Measurements from ENCODE around the gene SEZ6. TPM values are rescaled to one million over a fixed set of nuclear protein-coding genes. Genes with fewer than 3 reads are reported as not detected.

Gene SEZ6
- total RNA-seq, 1 experiment from 2014 or later = not detected

- Histone ChIP-seq H3K27me3 (no peaks in the 10 kb centered on the region), H3K4me3 (no peak overlapping the region), H3K36me3 (no peaks in the 10 kb centered on the region), H3K9me3 (peaks cover 4% of the 10 kb centered on the region)
- peak; percentile 98 for DNase-seq
Measured at GRCh38 chr17:29039764-29040598, 34.1 kb upstream of the SEZ6 start.

- Histone ChIP-seq H3K27me3 (no peaks in the 10 kb centered on the region), H3K9me3 (peaks cover 13% of the 10 kb centered on the region), H3K36me3 (no peaks in the 10 kb centered on the region), H3K4me3 (no peak overlapping the region)
- DNase-seq = no peak
Measured at GRCh38 chr17:29038085-29038795, 32.4 kb upstream of the SEZ6 start.

DNA sequence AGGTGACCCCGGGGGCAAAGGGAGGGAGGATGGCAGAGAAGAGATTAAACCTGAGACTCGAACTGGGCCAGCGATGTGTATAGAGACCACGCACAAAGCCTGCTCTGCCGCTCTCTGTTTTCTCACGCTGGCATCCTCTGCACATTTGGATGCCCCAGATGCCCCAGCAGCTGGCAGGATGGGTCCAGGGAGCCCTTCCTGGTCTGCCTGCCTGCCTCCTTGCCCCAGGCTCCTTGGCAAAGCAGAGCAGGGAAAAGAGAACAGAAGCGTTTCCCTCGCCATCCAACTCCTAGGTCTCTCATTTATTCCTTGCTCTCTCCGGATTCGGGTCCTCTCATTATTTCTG, 31.9 kb upstream of the SEZ6 start:
- H3K4me3 ChIP-seq = no peak overlapping the region
- peaks cover 13% of the 10 kb centered on the region for H3K9me3 ChIP-seq
- no peaks in the 10 kb centered on the region for H3K27me3 ChIP-seq
- no peak for DNase-seq
- H3K36me3 ChIP-seq = no peaks in the 10 kb centered on the region

DNA sequence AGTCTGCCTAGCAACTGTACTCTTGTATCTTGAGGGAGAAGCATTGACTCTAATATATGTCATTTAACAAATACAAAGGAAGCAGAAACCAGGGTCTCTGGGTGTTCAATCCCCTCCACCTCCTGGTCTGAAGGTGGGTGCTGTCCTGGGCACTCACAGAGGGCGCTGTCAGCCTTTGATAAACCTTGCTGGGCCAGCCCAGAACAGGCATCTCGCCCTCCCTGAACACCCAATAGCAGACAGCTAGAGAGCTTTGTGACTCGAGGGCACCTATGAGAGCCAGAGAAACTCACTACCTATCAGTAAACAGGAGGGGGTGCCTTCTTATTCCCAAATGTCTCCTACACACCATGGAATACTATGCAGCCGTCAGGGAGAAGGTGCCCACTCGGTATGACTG, 30.8 kb upstream of the SEZ6 start:
- H3K9me3 ChIP-seq = peaks cover 13% of the 10 kb centered on the region
- no peaks in the 10 kb centered on the region for H3K36me3 ChIP-seq
- no peak for DNase-seq
- H3K27me3 ChIP-seq = no peaks in the 10 kb centered on the region
- H3K4me3 ChIP-seq = no peak overlapping the region

GRCh38 chr17:29034510-29034909, 28.7 kb upstream of the SEZ6 start:
- DNase-seq = no peak
- Histone ChIP-seq H3K9me3 (peaks cover 13% of the 10 kb centered on the region), H3K4me3 (no peak overlapping the region), H3K36me3 (no peaks in the 10 kb centered on the region), H3K27me3 (no peaks in the 10 kb centered on the region)

DNA sequence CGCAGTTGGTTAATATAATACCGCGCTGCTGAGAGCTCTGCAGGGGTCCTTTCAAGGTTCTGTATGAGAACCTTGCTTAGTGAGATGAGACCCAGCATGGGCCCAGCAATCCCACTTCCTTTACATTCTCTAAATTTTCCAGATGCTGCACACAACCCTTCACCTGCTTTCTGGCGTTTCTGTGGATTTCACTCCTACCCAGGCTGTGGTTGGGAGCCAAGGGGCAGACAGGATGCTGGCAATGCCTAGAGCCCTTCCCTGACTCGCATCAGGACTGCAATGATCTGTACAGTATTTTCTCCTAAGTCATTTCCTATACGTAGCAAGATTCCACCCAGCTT, 27.0 kb upstream of the SEZ6 start:
- Histone ChIP-seq H3K27me3 (no peaks in the 10 kb centered on the region; the same call in 1 of the 2 replicates), H3K36me3 (no peaks in the 10 kb centered on the region), H3K9me3 (peaks cover 13% of the 10 kb centered on the region), H3K4me3 (no peak overlapping the region)
- DNase-seq = peak; percentile 59

- H3K4me3 ChIP-seq = no peak overlapping the region
- peaks cover 13% of the 10 kb centered on the region for H3K9me3 ChIP-seq
- no peak for DNase-seq
- H3K36me3 ChIP-seq = no peaks in the 10 kb centered on the region
- no peaks in the 10 kb centered on the region; the same call in 1 of the 2 replicates for H3K27me3 ChIP-seq
Measured at GRCh38 chr17:29032013-29032856, 26.4 kb upstream of the SEZ6 start.

- H3K27me3 ChIP-seq = peaks cover 3% of the 10 kb centered on the region; the same call in 1 of the 2 replicates
Measured at GRCh38 chr17:29031488-29031887, 25.7 kb upstream of the SEZ6 start.

DNA sequence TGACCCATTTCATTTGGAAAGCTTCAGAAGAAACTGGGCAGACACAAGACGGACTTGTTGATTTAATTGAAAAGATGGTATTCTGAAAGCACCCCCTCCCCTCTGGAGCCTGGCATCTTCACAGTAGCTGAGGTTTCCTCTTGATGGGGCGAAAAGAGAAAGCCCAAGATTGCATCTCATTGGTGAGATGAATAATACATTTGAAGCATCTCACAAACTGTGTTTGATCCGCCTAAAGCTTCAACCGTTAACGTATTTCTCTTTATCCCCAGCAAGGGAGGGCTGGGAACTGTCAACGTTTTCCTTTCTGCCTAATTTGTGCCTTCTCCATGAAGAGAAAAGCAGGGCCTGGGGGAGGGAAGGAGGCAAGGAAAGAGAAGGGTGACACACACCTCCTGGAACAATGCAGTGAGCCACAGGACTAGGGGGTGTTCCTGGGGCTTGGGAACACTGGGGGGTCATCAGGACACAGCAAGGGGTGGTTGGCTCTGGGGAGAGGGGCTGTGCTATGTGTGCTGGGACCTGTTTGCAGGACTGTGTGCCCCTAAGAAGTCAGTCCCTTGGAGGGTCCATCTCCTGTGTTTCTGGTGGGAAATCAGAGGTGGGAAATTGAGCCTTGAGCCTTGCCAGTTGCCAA, 18.6 kb upstream of the SEZ6 start:
- no peak for DNase-seq
- peaks cover 3% of the 10 kb centered on the region; the same call in 1 of the 2 replicates for H3K27me3 ChIP-seq
- no peaks in the 10 kb centered on the region for H3K36me3 ChIP-seq

More at GRCh38 chr17:29031488-29031887, 25.7 kb upstream of the SEZ6 start:
- H3K36me3 ChIP-seq = no peaks in the 10 kb centered on the region
- no peak for DNase-seq
- peaks cover 13% of the 10 kb centered on the region for H3K9me3 ChIP-seq
- no peak overlapping the region for H3K4me3 ChIP-seq

GRCh38 chr17:29022074-29022473, 16.2 kb upstream of the SEZ6 start:
- DNase-seq = no peak
- H3K9me3 ChIP-seq = no peaks in the 10 kb centered on the region
- H3K27me3 ChIP-seq = peaks cover 6% of the 10 kb centered on the region; the same call in 1 of the 2 replicates
- H3K4me3 ChIP-seq = no peak overlapping the region
- no peaks in the 10 kb centered on the region for H3K36me3 ChIP-seq

More for the DNA sequence above, 18.6 kb upstream of the SEZ6 start:
- Histone ChIP-seq H3K4me3 (no peak overlapping the region), H3K9me3 (no peaks in the 10 kb centered on the region)

GRCh38 chr17:29021226-29021625, 15.4 kb upstream of the SEZ6 start:
- Histone ChIP-seq H3K9me3 (no peaks in the 10 kb centered on the region), H3K27me3 (peaks cover 4% of the 10 kb centered on the region; the same call in 1 of the 2 replicates), H3K4me3 (no peak overlapping the region), H3K36me3 (no peaks in the 10 kb centered on the region)
- no peak for DNase-seq

- peaks cover 4% of the 10 kb centered on the region; the same call in 1 of the 2 replicates for H3K27me3 ChIP-seq
- H3K36me3 ChIP-seq = no peaks in the 10 kb centered on the region
- H3K4me3 ChIP-seq = no peak overlapping the region
- no peak for DNase-seq
- H3K9me3 ChIP-seq = no peaks in the 10 kb centered on the region
Measured at GRCh38 chr17:29020576-29020975, 14.7 kb upstream of the SEZ6 start.

DNA sequence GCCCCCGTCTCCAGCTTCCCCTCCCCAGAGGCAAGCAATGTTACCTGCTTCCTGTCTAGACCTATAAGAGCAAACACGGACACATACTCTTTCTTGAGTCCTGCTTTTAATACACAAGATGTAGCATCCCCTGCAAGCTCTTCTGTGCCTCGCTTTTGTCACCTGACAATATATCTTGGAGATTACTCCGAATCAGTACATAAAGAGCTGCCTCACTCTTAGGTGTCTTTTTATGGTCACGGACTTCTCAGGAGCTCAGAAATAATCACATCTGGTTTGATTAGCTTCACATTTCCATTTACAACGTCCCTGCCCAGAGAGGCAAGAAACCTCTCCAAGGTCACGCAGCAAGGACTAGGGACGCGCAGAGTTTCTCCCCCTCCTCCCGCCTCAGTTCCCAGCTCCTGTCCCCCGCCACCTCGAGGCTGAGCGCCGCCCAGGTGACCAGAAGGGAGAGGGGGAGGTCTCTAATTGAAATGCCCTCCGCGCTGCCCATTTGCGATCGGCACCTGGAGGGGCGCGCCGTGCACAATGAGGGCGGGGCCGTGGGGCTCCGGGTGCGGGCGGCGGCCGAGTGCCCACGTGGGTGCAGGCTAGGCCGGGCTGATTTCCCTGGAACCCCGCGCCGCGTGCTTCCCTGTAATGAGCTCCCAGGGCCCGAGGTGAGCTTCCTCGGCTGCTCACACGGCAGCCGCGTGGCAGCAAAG, 13.8 kb upstream of the SEZ6 start:
- H3K9me3 ChIP-seq = no peaks in the 10 kb centered on the region
- H3K27me3 ChIP-seq = peaks cover 10% of the 10 kb centered on the region; the same call in 1 of the 2 replicates
- no peak for DNase-seq
- H3K36me3 ChIP-seq = no peaks in the 10 kb centered on the region
- H3K4me3 ChIP-seq = no peak overlapping the region

DNA sequence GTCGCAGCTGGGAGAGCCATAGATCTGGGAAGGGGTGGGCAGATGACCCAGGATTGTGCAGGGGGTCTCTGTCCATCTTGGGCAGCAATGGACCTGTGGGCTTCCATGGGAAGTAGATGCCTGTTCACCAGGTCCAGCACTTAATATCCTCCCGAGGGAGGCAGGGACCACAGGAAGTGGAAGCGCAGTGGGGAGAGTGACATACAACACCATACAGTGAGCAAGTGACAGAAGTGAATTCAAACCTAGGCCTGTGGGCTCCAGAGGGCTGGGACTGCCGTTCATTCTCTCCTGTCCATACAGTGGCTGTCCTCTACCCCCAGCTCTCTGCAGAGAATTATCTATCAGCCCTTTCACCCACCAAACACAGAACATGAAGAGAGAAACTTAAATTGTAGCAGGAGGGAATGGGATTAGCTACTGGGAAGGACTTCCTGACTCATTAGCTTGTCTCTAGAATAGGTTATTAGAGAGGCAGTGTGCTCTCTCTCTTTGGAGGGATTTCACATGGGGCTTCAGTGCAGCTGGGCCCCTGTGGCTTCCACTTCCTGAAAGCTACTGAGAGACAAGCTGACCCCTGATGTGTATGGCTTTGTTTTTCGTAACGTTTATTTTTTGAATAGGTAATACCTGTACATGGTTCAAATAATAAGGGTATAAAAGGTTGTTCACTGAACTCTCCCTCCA, 13.1 kb upstream of the SEZ6 start:
- no peaks in the 10 kb centered on the region for H3K36me3 ChIP-seq
- no peaks in the 10 kb centered on the region for H3K9me3 ChIP-seq
- H3K4me3 ChIP-seq = no peak overlapping the region
- peaks cover 11% of the 10 kb centered on the region; the same call in 1 of the 2 replicates for H3K27me3 ChIP-seq
- DNase-seq = no peak
